Natural killer cell (primary cell): Measurements from ENCODE around the gene SUSD5. TPM values are rescaled to one million over a fixed set of nuclear protein-coding genes. Genes with fewer than 3 reads are reported as not detected.
A peak's percentile ranks its signal among the peaks of the same experiment; 100 is the strongest.

Experiments
- ATAC-seq, 3 donors: fragments of 150-1000 bp in 2 of 3; fragments of 200-7000 bp in 1 of 3; cut with Tn5 transposase; 1 replicate in 1 of 3; 2 replicates in 2 of 3; pipeline ENCODE4 v1.10.0; 2021; ENCODE audit warnings: mild to moderate bottlenecking in 2 of 3, moderate library complexity in 2 of 3
- DNase-seq, 2 donors: peaks; one replicate each; pipeline versions ENCODE4 v3.0.0 to v3.0.0-alpha.2; 2013 to 2021; ENCODE audit warnings: mixed read lengths in 1 of 2
- H3K27ac ChIP-seq: one replicate; pipeline ENCODE4 v1.5.1; 2013; ENCODE audit warnings: mild to moderate bottlenecking, low read length
- H3K27me3 ChIP-seq: one replicate; pipeline ENCODE4 v1.6.1; 2013; ENCODE audit warnings: low read length; ENCODE audit not compliant: control insufficient read depth, insufficient read depth
- H3K36me3 ChIP-seq: one replicate; pipeline ENCODE4 v1.6.1; 2013; ENCODE audit warnings: low read length; ENCODE audit not compliant: control insufficient read depth, insufficient read depth
- H3K4me1 ChIP-seq: one replicate; pipeline ENCODE4 v1.6.1; 2013; ENCODE audit warnings: low read length; ENCODE audit not compliant: control insufficient read depth, insufficient read depth
- H3K4me3 ChIP-seq: one replicate; pipeline ENCODE4 v1.5.1; 2013; ENCODE audit warnings: low read length
- H3K9me3 ChIP-seq: one replicate; pipeline ENCODE4 v1.6.1; 2013; ENCODE audit warnings: low read length; ENCODE audit not compliant: control insufficient read depth, insufficient read depth
- H3K27ac Mint-ChIP-seq, 2 donors: one replicate each; pipeline ENCODE4 v1.8.0; 2022; ENCODE audit warnings: mild to moderate bottlenecking in 2 of 2, mixed read lengths in 2 of 2, moderate library complexity in 1 of 2
- H3K27me3 Mint-ChIP-seq, 2 donors: one replicate each; pipeline ENCODE4 v1.8.0; 2022; ENCODE audit warnings: low read depth in 2 of 2, mixed read lengths in 2 of 2
- H3K36me3 Mint-ChIP-seq: one replicate; pipeline ENCODE4 v1.8.0; 2022; ENCODE audit warnings: mixed read lengths
- H3K4me1 Mint-ChIP-seq, 2 donors: one replicate each; pipeline ENCODE4 v1.8.0; 2022; ENCODE audit warnings: mixed read lengths in 2 of 2
- H3K4me3 Mint-ChIP-seq: one replicate; pipeline ENCODE4 v1.8.0; 2022; ENCODE audit warnings: mild to moderate bottlenecking, moderate library complexity, mixed read lengths
- H3K9me3 Mint-ChIP-seq, 2 donors: one replicate each; pipeline ENCODE4 v1.8.0; 2022; ENCODE audit warnings: mixed read lengths in 2 of 2
- CTCF ChIP-seq: fragments of 200-600 bp; IDR thresholded peaks from one replicate; pipeline ENCODE4 v1.8.0; 2022; ENCODE audit warnings: antibody characterized with exemption
- WGBS: methylation state at CpG from one replicate; pipeline ENCODE4 v1.1.7; 2013; ENCODE audit warnings: missing lambda C conversion rate; ENCODE audit not compliant: insufficient coverage; 5-methylcytosine and 5-hydroxymethylcytosine counted together
- intact Hi-C: fragments of 100-400 bp; cut with micrococcal nuclease; formaldehyde crosslinking; loops from one replicate; pipeline ENCODE4 v1.14.2; 2022
- total RNA-seq, 4 donors: library from RNA; stranded (reverse); fragments of 120-200 nt in 1 of 4; gene quantifications; one replicate each; pipeline versions ENCODE4 v1.2.3 to v1.2.4, GENCODE V29; 2013 to 2022

Gene SUSD5
- total RNA-seq, 3 donors from 2014 or later (not counting 1 experiment from before 2014, with no cell fraction given), result not detected

- Histone ChIP-seq H3K9me3 (no peaks in the 10 kb centered on the region), H3K27me3 (no peaks in the 10 kb centered on the region), H3K36me3 (no peaks in the 10 kb centered on the region), H3K27ac (no peak overlapping the region), H3K4me1 (no peaks in the 10 kb centered on the region), H3K4me3 (no peak overlapping the region)
- Mint-ChIP-seq H3K27ac (no peak overlapping the region), H3K4me1 (peaks cover 11 to 12% of the 10 kb centered on the region in 2 donors), H3K27me3 (no peaks in the 10 kb centered on the region), H3K36me3 (no peaks in the 10 kb centered on the region), H3K4me3 (no peak overlapping the region), H3K9me3 (no peaks in the 10 kb centered on the region)
- intact Hi-C loops, result no loop called here
- WGBS, result 85% methylated on average over 4 of the region's 4 CpGs
- DNase-seq (no peak), ATAC-seq (no peak)
- no peak for TF ChIP-seq CTCF
These were observed 44.9 kb downstream of the SUSD5 start for GRCh38 chr3:33173672-33174071.

- intact Hi-C loops, result no loop called here
- Mint-ChIP-seq H3K36me3 (no peaks in the 10 kb centered on the region), H3K4me1 (peaks cover 11 to 12% of the 10 kb centered on the region in 2 donors), H3K27me3 (no peaks in the 10 kb centered on the region), H3K9me3 (no peaks in the 10 kb centered on the region), H3K27ac (no peak overlapping the region), H3K4me3 (no peak overlapping the region)
- H3K27ac ChIP-seq, result no peak overlapping the region
- 35% methylated on average over 2 of the region's 2 CpGs for WGBS
- H3K4me3 ChIP-seq, result no peak overlapping the region
- no peaks in the 10 kb centered on the region for H3K27me3 ChIP-seq
- DNase-seq, result no peak
- TF ChIP-seq CTCF, result no peak
- no peaks in the 10 kb centered on the region for H3K4me1 ChIP-seq
- ATAC-seq, result no peak
- H3K9me3 ChIP-seq, result no peaks in the 10 kb centered on the region
- H3K36me3 ChIP-seq, result no peaks in the 10 kb centered on the region
These were observed 45.5 kb downstream of the SUSD5 start for GRCh38 chr3:33173103-33173502.

GRCh38 chr3:33171580-33171979, 47.0 kb downstream of the SUSD5 start:
- H3K27ac ChIP-seq, result no peak overlapping the region
- peak in 1 of 2 donors; percentile 6 for DNase-seq
- Mint-ChIP-seq H3K27me3 (no peaks in the 10 kb centered on the region), H3K27ac (no peak overlapping the region), H3K9me3 (no peaks in the 10 kb centered on the region), H3K36me3 (no peaks in the 10 kb centered on the region), H3K4me1 (peaks cover 11 to 12% of the 10 kb centered on the region in 2 donors), H3K4me3 (no peak overlapping the region)
- 48% methylated on average over 4 of the region's 4 CpGs for WGBS
- no peaks in the 10 kb centered on the region for H3K4me1 ChIP-seq
- H3K36me3 ChIP-seq, result no peaks in the 10 kb centered on the region
- intact Hi-C loops, result no loop called here
- no peaks in the 10 kb centered on the region for H3K27me3 ChIP-seq
- H3K4me3 ChIP-seq, result no peak overlapping the region
- no peaks in the 10 kb centered on the region for H3K9me3 ChIP-seq
- no peak for TF ChIP-seq CTCF
- peak in 1 of 3 donors; percentile 24 for ATAC-seq

GRCh38 chr3:33170531-33170930, 48.1 kb downstream of the SUSD5 start:
- H3K36me3 Mint-ChIP-seq, result no peaks in the 10 kb centered on the region
- H3K4me1 ChIP-seq, result no peaks in the 10 kb centered on the region
- H3K9me3 Mint-ChIP-seq, result no peaks in the 10 kb centered on the region
- peaks cover 11 to 12% of the 10 kb centered on the region in 2 donors for H3K4me1 Mint-ChIP-seq
- no peaks in the 10 kb centered on the region for H3K36me3 ChIP-seq
- WGBS, result 98% methylated on average over 6 of the region's 6 CpGs
- H3K4me3 Mint-ChIP-seq, result no peak overlapping the region
- no peaks in the 10 kb centered on the region for H3K27me3 ChIP-seq
- H3K27ac ChIP-seq, result no peak overlapping the region
- ATAC-seq, result no peak
- H3K27me3 Mint-ChIP-seq, result no peaks in the 10 kb centered on the region
- H3K9me3 ChIP-seq, result no peaks in the 10 kb centered on the region
- DNase-seq, result no peak
- intact Hi-C loops, result no loop called here
- TF ChIP-seq CTCF, result no peak
- no peak overlapping the region for H3K4me3 ChIP-seq
- no peak overlapping the region for H3K27ac Mint-ChIP-seq
